Measurements from ENCODE around the gene ANXA4. TPM values are rescaled to one million over a fixed set of nuclear protein-coding genes. Genes with fewer than 3 reads are reported as not detected.
"Not testable (repeated sequence)": the region's sequence is repeated elsewhere in the genome, so short reads cannot be mapped to it uniquely, and the experiment has no call there.

The ANXA4 gene
- total RNA-seq, 1 experiment from 2014 or later: 4.7 TPM

DNA sequence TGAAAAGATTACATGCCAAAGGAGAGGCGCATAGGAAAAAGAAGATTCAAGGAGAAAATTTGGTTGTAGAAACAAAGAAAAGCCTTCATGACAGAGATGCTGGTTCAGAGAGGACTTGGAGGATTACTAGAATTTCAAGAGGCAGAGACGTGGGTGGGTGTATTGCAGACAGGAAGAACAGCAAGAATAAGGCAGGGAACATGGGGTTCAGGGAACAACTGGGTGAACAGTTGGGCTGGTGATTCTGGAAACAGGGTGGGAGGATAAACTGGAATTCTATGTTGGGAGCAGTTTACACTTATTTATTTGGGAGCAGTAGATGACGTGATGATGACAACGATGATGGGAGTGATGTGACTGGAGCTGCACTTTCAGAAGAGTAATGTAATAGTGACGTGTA lies 69.1 kb downstream of the ANXA4 start:
- Histone ChIP-seq H3K27me3 (0 out of 2 replicates have a peak, but pooled peaks cover 3% of the 10 kb centered on the region), H3K4me3 (no peak overlapping the region), H3K4me1 (no peaks in the 10 kb centered on the region), H3K9me3 (replicated peaks) (no peaks in the 10 kb centered on the region), H3K36me3 (no peaks in the 10 kb centered on the region), H3K27ac (no peak overlapping the region)
- no peak for DNase-seq

DNA sequence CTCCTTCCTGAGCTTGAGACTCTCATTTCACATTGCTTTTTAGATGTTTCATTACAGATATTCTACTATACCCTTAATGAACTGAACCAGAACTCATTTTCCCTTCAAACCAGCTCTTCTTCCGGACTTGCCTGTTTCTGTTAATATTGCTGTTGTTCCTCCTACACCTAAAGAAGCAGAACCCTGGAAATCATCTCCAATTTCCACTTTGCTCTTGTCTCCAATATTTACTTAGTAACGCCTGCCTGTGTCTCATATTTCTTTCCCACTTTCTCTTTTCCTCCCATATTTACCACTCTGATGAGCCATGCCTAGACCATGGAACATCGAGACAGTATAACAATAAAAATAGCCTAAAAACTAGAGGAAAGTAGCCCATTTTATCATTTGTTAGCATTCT lies 69.7 kb downstream of the ANXA4 start:
- Histone ChIP-seq H3K27me3 (0 out of 2 replicates have a peak, but pooled peaks cover 3% of the 10 kb centered on the region), H3K36me3 (no peaks in the 10 kb centered on the region), H3K27ac (no peak overlapping the region), H3K9me3 (replicated peaks) (no peaks in the 10 kb centered on the region), H3K4me1 (no peaks in the 10 kb centered on the region), H3K4me3 (no peak overlapping the region)
- DNase-seq: no peak

DNA sequence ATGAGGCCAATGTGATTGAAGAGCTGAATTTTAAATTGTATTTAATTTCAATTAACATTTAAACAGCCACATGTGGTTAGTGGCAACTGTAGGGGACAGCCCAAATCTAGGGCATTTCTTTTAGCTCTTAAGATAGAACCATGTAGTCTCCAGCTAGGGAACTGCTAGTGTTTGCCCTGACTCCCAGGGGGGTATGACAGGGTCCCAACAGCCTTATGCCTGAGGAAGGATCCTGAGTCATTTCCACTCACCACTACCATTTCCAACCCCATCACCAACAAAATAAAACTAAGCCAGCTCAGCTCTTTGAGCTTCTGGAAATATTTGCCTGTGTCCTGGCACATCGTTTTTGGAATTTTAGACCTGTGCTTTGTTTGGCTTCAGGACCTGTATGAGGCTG lies 73.8 kb downstream of the ANXA4 start:
- H3K4me3 ChIP-seq: no peak overlapping the region
- H3K4me1 ChIP-seq: no peaks in the 10 kb centered on the region
- H3K9me3 ChIP-seq (replicated peaks): no peaks in the 10 kb centered on the region
- H3K27ac ChIP-seq: no peak overlapping the region
- no peaks in the 10 kb centered on the region for H3K36me3 ChIP-seq
- H3K27me3 ChIP-seq: no peaks in the 10 kb centered on the region
- no peak for DNase-seq

DNA sequence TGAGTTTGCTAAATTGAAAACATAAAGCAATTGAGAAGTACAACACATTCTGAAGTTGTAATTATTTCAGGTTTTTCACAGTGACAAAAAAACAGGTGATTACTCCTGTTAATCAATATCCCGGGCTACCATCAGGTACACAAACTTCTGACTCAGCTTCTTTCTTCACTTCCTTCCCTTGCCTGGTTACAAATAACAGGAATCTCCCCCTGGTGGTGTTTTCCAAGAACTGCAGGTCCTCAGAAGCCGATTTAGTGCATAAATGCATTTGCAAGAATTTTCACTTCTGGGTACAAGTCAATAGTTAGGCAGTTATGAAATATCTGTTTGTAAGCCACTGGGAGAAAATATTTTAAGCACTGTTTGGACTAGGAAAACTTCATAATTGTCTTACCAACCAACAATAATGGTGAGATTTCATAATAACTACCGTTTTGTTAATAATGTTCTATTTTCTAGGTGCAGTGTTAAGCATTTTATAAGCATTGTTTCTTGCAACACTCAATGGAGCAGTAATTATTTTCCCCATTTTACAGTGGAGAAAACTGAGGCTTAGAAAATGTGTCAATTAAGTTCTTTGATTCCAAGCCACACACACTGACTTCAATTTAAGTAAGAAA lies 75.1 kb downstream of the ANXA4 start:
- H3K36me3 ChIP-seq: no peaks in the 10 kb centered on the region
- peak; percentile 76 to 91 for DNase-seq

DNA sequence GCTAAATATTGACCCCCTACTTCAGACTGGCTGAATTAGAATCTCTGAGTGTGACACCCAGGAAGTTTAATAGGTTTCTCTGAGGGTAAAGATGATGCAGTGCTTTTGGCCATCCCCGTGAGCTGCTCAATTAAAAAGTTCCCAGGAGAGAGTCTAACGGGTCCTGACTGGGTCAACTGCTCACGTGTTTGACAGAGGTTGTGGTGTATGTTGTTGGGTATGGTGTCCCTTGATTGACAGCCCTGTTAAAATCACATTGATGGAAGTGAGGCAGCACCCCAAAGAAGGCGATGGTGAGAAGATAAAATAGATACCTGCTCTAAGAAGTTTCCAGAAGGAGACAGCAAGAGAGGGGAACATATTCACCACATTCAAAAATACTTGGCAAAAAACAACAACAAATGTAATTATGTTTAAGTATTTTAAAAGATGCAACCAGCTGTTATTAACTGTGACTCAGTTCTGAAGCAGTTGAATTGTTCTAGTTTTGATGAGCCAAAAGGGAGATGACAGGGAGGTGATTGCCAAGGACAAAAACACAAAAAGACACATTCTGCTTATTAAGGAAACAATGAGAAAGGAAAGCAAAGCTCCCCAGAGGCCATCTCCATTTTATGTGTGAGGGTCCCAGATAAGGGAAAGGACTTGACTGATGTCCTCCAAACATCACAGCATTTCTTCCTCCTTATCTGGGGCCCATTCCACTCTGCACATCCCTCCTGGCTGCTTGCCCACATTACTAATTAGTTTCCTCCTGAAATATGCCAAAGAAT lies 76.0 kb downstream of the ANXA4 start:
- DNase-seq: no peak
- Histone ChIP-seq H3K4me3 (no peak overlapping the region), H3K4me1 (no peaks in the 10 kb centered on the region), H3K9me3 (replicated peaks) (no peaks in the 10 kb centered on the region), H3K27ac (no peak overlapping the region), H3K36me3 (no peaks in the 10 kb centered on the region), H3K27me3 (no peaks in the 10 kb centered on the region)

More for the DNA sequence above, 75.1 kb downstream of the ANXA4 start:
- Histone ChIP-seq H3K27me3 (no peaks in the 10 kb centered on the region), H3K4me1 (no peaks in the 10 kb centered on the region), H3K9me3 (replicated peaks) (no peaks in the 10 kb centered on the region), H3K4me3 (no peak overlapping the region), H3K27ac (no peak overlapping the region)

DNA sequence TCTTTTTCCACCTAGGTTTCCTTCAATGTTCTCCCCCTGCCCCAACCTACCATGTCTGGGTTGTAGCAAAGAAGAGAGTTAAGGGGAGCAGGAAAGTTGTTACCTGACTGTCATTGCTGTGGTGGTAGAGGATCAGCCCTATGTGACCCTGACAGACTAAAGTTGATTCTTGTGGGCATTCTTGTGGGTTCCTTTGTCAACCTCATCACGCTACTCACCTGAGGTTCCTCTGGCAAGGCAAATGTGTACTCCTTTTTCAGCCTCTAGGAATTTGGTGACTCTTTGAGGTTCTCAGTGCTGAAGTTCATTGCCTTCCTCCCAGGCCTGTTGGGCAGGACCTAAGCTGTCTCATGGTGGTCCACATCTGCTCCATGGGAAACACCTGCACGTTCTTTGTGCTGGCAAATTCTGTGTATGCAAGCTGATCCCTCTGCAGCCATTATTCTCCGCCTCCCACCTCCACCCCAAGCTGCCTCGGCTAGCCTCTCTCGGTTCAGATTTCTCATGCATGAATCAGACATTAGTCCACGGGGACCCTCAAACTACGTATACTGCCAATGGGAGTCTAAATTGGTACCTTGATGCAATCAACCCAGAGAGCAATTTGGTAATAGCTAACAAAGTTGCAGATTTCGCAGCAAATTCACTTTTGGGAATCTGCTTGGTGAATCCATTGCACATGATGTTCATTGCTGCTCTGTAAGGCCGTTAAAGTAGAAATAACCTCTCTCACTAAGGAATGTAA lies 86.0 kb downstream of the ANXA4 start:
- Histone ChIP-seq H3K4me1 (peaks cover 7% of the 10 kb centered on the region; the same call in 1 of the 2 replicates), H3K9me3 (replicated peaks) (no peaks in the 10 kb centered on the region)
- peak in 1 of 2 experiments; percentile 32 for DNase-seq

DNA sequence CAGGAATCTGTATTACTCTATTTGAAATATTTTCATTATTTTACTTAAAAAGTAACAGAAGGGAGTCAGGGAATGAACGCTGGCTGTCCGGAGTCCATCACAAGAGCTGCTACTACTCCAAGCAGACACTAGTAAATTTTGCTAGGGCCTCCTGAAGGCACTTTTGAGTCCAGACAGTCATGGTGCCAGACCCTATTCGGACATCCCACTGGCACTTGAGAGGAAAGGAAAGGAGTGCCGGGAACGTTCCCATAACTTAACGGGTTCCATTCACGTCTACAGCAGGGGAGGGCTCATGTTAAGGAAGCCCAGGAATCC lies 87.0 kb downstream of the ANXA4 start:
- Histone ChIP-seq H3K4me3 (peak overlapping the region; percentile 91), H3K9me3 (replicated peaks) (no peaks in the 10 kb centered on the region), H3K4me1 (peaks cover 7% of the 10 kb centered on the region; the same call in 1 of the 2 replicates), H3K36me3 (no peaks in the 10 kb centered on the region; the same call in 1 of the 2 replicates), H3K27ac (peak overlapping the region; percentile 59), H3K27me3 (no peaks in the 10 kb centered on the region)
- no peak for DNase-seq

More for the DNA sequence above, 86.0 kb downstream of the ANXA4 start:
- H3K4me3 ChIP-seq: peak overlapping the region; percentile 91; the same call in 1 of the 2 replicates
- no peaks in the 10 kb centered on the region for H3K27me3 ChIP-seq
- H3K27ac ChIP-seq: no peak overlapping the region
- H3K36me3 ChIP-seq: no peaks in the 10 kb centered on the region

DNA sequence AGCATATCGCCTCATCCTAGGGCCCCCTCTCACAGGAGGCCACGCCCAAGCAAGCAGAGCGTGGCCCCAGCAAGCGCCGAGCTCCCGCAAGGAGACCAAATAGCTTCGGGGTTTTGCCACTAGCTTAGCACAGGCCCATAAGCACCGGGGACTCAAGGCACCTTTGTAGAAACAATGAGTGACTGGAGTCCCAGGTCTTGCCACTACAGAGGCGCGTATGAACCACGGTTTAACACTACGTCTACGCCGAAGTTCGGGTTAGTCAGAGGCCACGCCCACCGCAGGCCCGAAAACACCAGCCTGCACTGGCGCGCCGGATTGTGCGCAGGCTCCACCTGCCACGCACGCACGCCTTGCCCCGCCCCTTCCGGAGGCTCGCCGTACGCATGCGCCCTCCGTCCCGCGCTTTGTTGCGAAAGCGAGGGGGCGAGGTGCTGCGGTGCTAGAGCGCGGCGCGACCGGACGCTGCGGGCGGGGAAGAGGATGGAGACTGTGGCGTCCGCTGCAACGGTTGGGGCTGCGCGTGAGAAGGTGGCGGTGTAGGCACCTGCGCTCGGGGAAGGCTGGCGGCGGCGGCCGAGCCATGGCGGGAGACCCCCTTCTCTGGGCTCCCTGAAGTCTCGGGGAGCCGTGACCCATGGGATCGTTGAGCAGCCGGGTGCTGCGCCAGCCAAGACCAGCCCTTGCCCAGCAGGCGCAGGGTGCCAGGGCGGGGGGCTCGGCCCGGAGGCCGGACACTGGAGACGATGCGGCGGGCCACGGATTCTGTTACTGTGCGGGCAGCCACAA lies 87.5 kb downstream of the ANXA4 start, which contains the start of gene GMCL1:
GMCL1 (plus strand) TSS at position 405 of the 789 bp plus-strand sequence; CDS start at position 638, 233 bp downstream.
- H3K27ac ChIP-seq: peak within 1 kb of the TSS; percentile 59
- H3K27me3 ChIP-seq: no peaks in the 10 kb centered on the region
- DNase-seq: peak; percentile 97 to 98
- peak within 1 kb of the TSS; percentile 91 for H3K4me3 ChIP-seq
- no peaks in the 10 kb centered on the region for H3K9me3 ChIP-seq (replicated peaks)
- H3K4me1 ChIP-seq: peaks cover 7% of the 10 kb centered on the region; the same call in 1 of the 2 replicates
- H3K36me3 ChIP-seq: no peaks in the 10 kb centered on the region; the same call in 1 of the 2 replicates

DNA sequence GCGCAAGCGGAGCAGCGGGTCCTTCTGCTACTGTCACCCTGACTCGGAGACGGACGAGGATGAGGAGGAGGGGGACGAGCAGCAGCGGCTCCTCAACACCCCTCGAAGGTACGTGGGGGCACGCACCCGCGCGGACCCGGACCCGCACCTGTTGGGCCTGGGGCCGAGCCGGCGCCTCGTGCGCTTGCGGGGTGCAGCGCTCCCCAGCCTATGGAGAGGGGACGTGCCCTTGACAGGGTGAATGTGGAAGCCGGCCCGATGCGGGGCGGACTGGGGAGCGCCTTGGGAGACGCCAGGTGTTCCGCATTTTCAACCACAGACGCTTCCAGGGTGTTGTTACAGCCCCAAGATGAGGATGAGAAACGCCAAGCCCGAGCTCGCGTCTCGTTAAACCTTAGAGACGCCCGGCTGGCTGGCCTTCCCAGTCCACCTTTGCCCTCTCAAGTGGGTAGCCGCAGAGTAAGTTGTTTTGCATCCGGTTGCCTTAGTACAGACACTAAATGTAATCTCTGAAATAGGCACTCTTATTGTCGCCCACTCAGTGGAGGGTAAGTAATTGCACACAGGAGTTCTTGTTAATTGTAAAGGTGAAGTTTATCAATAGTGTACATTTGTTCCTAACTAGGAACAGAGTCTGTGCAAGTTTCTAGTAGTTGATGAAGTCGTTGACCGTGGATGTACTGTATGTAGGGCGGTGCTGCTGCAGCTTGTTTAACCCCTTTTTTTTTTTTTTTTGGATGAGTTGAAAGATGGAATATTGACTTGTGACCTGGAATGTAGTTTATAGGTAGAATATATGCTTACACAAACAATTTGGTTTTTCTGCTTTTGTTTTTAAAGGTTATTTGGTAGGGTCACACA lies 88.3 kb downstream of the ANXA4 start:
- no peaks in the 10 kb centered on the region for H3K9me3 ChIP-seq (replicated peaks)
- H3K4me3 ChIP-seq: peak overlapping the region; percentile 91
- H3K36me3 ChIP-seq: no peaks in the 10 kb centered on the region; the same call in 1 of the 2 replicates
- no peaks in the 10 kb centered on the region for H3K27me3 ChIP-seq
- peak; percentile 26 to 51 for DNase-seq
- peaks cover 7% of the 10 kb centered on the region; the same call in 1 of the 2 replicates for H3K4me1 ChIP-seq
- H3K27ac ChIP-seq: peak overlapping the region; percentile 59

DNA sequence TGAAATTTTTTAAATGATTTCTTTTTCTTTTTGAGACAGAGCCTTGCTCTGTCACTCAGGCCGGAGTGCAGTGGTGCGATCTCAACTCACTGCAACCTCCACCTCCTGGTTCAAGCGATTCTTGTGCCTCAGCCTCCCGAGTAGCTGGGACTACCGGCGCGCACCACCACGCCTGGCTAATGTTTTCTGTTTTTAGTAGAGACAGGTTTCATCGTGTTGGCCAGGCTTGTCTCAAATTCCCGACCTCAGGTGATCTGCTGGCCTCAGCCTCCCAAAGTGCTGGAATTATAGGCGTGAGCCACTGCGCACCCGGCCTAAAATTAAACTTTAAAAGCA lies 88.9 kb downstream of the ANXA4 start:
- not testable (repeated sequence) for H3K27ac ChIP-seq; DNase-seq; H3K27me3 ChIP-seq; H3K4me1 ChIP-seq; H3K9me3 ChIP-seq (replicated peaks); H3K36me3 ChIP-seq
- H3K4me3 ChIP-seq: peak overlapping the region; percentile 91

DNA sequence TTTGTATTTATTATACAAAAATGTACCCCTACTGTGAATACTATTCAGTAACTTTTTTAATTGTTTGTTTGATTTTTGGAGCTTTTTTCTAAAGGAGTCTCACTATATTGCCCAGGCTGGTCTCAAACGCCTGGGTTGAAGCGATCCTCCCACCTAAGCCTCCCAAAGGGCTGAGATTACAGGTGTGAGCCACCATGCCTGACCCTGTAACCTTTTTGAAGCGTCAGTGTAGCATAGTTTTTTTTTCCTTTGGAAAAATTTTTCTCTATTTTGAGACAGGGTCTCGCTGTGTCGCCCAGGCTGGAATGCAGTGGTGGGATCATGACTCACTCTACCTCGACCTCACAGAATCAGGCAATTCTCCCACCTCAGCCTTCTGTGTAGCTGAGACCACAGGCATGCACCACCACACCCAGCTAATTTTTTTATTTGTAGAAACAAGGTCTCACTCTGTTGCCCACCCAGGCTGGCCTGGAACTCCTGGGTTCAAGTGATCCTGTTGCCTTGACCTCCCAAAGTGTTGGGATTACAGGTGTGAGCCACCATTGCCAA lies 89.5 kb downstream of the ANXA4 start:
- H3K36me3 ChIP-seq: no peaks in the 10 kb centered on the region; the same call in 1 of the 2 replicates
- H3K27me3 ChIP-seq: no peaks in the 10 kb centered on the region
- peaks cover 7% of the 10 kb centered on the region; the same call in 1 of the 2 replicates for H3K4me1 ChIP-seq
- no peak overlapping the region for H3K27ac ChIP-seq
- no peak overlapping the region for H3K4me3 ChIP-seq
- DNase-seq: no peak
- no peaks in the 10 kb centered on the region for H3K9me3 ChIP-seq (replicated peaks)

DNA sequence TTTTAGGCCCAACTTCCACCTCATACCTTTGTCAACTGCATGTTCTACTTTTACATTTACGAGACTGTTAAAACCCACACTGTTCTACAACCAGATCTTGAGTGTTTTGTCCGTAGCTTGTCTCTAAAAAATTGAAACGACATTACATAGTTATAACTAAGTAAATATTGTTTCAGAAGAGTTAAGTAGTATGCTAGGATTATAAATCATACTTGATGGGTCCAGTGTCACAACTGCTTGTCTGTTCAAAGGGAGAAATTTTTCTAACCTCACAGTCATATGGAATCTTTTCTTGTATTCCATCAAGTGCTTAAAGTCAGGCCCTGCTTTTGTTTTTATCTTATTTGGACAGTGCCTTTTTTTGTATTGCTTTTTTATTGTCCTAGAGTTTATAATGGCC lies 91.8 kb downstream of the ANXA4 start:
- H3K4me3 ChIP-seq: no peak overlapping the region
- no peaks in the 10 kb centered on the region for H3K27me3 ChIP-seq
- no peak overlapping the region for H3K27ac ChIP-seq
- no peak for DNase-seq
- H3K36me3 ChIP-seq: peaks cover 16% of the 10 kb centered on the region
- H3K4me1 ChIP-seq: no peaks in the 10 kb centered on the region
- H3K9me3 ChIP-seq (replicated peaks): no peaks in the 10 kb centered on the region

DNA sequence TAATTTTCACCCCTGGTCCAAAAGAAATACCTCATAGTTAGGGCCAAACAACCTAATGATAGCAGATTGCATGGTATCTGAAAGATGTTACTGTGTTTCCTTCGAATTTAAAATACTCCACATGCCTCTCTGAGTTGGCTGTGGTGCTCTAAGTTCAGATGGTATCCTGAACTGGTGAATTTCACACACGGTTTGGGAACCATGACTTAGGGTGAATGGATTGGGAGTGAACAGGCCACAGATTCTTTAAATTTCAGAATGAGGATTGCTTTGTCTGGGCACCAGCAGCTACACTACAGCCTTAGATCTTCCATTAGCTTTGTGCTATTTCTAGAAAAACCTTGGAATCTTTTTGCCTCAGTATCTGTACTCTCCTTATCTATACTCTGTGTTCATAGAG lies 93.7 kb downstream of the ANXA4 start:
- DNase-seq: no peak
- Histone ChIP-seq H3K36me3 (peaks cover 25% of the 10 kb centered on the region), H3K4me1 (no peaks in the 10 kb centered on the region), H3K27me3 (no peaks in the 10 kb centered on the region), H3K9me3 (replicated peaks) (no peaks in the 10 kb centered on the region), H3K4me3 (no peak overlapping the region), H3K27ac (no peak overlapping the region)
